Measurements from ENCODE around the gene HYAL3. TPM values are rescaled to one million over a fixed set of nuclear protein-coding genes. Genes with fewer than 3 reads are reported as not detected.

The HYAL3 gene
- total and polyA plus RNA-seq, 10 of the 15 experiments (the other 5 are each of a cell fraction or from before 2014, with no cell fraction given) = 0.37 to 4.2 (median 2.8) TPM

DNA sequence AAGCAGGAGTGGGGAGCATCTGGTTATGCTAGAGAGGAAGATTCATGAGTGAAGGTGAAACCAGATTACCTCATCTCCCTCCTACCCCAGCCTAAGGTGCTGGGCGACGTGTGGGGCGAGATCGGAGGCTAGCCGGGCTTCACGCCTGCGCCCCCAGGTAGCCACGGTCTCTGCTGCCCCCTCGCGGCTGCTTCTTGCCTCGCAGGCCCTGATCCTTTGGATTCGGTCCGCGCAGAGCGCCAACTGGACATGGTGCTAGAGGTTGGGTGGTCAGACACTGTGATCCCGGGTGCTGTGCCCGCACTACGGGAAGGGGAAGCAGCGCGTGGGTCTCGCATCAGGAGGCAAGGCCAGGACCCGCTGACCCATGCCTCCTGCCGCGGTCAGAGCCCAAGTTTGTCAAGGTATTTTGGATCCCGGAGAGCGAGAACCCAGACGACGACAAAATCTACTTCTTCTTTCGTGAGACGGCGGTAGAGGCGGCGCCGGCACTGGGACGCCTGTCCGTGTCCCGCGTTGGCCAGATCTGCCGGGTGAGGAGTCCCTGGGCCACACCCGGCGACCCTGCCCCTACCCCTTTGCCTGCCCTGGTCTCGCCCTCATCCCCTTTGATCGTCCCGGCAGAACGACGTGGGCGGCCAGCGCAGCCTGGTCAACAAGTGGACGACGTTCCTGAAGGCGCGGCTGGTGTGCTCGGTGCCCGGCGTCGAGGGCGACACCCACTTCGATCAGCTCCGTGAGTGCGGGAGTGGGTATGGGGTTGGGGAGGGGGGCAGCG, 26.1 kb downstream of the HYAL3 start (continued):
- TF ChIP-seq, protein P1, sequence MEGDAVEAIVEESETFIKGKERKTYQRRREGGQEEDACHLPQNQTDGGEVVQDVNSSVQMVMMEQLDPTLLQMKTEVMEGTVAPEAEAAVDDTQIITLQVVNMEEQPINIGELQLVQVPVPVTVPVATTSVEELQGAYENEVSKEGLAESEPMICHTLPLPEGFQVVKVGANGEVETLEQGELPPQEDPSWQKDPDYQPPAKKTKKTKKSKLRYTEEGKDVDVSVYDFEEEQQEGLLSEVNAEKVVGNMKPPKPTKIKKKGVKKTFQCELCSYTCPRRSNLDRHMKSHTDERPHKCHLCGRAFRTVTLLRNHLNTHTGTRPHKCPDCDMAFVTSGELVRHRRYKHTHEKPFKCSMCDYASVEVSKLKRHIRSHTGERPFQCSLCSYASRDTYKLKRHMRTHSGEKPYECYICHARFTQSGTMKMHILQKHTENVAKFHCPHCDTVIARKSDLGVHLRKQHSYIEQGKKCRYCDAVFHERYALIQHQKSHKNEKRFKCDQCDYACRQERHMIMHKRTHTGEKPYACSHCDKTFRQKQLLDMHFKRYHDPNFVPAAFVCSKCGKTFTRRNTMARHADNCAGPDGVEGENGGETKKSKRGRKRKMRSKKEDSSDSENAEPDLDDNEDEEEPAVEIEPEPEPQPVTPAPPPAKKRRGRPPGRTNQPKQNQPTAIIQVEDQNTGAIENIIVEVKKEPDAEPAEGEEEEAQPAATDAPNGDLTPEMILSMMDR (IDR thresholded peaks at IDR 0.05 in 2 of 3, conservative IDR thresholded peaks at IDR 0.05 in 1 of 3; ENCODE audit: control insufficient read depth in 2 of 3, extremely low read depth in 1 of 3, insufficient read depth in 1 of 3, low read depth in 3 of 3, low read length in 3 of 3) = peak; percentile 98 to 99 (median 98); a peak in 5 of 6 replicates
- TF ChIP-seq, protein P2, sequence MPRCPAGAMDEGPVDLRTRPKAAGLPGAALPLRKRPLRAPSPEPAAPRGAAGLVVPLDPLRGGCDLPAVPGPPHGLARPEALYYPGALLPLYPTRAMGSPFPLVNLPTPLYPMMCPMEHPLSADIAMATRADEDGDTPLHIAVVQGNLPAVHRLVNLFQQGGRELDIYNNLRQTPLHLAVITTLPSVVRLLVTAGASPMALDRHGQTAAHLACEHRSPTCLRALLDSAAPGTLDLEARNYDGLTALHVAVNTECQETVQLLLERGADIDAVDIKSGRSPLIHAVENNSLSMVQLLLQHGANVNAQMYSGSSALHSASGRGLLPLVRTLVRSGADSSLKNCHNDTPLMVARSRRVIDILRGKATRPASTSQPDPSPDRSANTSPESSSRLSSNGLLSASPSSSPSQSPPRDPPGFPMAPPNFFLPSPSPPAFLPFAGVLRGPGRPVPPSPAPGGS (IDR thresholded peaks at IDR 0.05; ENCODE audit: borderline replicate concordance, insufficient read depth, low read depth, low read length, poor library complexity, severe bottlenecking) = no peak
- TF ChIP-seq CBX5 (IDR thresholded peaks at IDR 0.05; ENCODE audit: low read depth) = no peak
- TF ChIP-seq, protein P3, sequence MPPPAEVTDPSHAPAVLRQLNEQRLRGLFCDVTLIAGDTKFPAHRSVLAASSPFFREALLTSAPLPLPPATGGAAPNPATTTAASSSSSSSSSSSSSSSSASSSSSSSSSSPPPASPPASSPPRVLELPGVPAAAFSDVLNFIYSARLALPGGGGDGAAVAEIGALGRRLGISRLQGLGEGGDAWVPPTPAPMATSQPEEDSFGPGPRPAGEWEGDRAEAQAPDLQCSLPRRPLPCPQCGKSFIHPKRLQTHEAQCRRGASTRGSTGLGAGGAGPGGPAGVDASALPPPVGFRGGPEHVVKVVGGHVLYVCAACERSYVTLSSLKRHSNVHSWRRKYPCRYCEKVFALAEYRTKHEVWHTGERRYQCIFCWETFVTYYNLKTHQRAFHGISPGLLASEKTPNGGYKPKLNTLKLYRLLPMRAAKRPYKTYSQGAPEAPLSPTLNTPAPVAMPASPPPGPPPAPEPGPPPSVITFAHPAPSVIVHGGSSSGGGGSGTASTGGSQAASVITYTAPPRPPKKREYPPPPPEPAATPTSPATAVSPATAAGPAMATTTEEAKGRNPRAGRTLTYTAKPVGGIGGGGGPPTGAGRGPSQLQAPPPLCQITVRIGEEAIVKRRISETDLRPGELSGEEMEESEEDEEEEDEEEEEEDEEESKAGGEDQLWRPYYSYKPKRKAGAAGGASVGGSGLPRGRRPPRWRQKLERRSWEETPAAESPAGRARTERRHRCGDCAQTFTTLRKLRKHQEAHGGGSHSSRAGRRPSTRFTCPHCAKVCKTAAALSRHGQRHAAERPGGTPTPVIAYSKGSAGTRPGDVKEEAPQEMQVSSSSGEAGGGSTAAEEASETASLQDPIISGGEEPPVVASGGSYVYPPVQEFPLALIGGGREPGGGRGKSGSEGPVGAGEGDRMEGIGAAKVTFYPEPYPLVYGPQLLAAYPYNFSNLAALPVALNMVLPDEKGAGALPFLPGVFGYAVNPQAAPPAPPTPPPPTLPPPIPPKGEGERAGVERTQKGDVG (CRISPR knock-in tag; IDR thresholded peaks at IDR 0.05) = no peak
- no peak for TF ChIP-seq SPI1 (IDR thresholded peaks at IDR 0.05; ENCODE audit: borderline replicate concordance, insufficient read depth, low read depth, low read length)
- TF ChIP-seq, protein P4, sequence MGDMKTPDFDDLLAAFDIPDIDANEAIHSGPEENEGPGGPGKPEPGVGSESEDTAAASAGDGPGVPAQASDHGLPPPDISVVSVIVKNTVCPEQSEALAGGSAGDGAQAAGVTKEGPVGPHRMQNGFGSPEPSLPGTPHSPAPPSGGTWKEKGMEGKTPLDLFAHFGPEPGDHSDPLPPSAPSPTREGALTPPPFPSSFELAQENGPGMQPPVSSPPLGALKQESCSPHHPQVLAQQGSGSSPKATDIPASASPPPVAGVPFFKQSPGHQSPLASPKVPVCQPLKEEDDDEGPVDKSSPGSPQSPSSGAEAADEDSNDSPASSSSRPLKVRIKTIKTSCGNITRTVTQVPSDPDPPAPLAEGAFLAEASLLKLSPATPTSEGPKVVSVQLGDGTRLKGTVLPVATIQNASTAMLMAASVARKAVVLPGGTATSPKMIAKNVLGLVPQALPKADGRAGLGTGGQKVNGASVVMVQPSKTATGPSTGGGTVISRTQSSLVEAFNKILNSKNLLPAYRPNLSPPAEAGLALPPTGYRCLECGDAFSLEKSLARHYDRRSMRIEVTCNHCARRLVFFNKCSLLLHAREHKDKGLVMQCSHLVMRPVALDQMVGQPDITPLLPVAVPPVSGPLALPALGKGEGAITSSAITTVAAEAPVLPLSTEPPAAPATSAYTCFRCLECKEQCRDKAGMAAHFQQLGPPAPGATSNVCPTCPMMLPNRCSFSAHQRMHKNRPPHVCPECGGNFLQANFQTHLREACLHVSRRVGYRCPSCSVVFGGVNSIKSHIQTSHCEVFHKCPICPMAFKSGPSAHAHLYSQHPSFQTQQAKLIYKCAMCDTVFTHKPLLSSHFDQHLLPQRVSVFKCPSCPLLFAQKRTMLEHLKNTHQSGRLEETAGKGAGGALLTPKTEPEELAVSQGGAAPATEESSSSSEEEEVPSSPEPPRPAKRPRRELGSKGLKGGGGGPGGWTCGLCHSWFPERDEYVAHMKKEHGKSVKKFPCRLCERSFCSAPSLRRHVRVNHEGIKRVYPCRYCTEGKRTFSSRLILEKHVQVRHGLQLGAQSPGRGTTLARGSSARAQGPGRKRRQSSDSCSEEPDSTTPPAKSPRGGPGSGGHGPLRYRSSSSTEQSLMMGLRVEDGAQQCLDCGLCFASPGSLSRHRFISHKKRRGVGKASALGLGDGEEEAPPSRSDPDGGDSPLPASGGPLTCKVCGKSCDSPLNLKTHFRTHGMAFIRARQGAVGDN (IDR thresholded peaks at IDR 0.05) = no peak
- TF ChIP-seq MEF2B (IDR thresholded peaks at IDR 0.05; ENCODE audit: partially characterized antibody, poor library complexity, severe bottlenecking) = no peak
- TF ChIP-seq NR2F1 (conservative IDR thresholded peaks at IDR 0.05) = 0 out of 2 replicates have a peak, but pooled peaks have one; percentile 21
- TF ChIP-seq SREBF1 (IDR thresholded peaks at IDR 0.05; ENCODE audit: low read length) = no peak
- TF ChIP-seq STAT1 (conservative IDR thresholded peaks at IDR 0.05) = peak; percentile 69; the same call in 1 of the 2 replicates
- no peak for TF ChIP-seq ASH2L (IDR thresholded peaks at IDR 0.05; ENCODE audit: borderline replicate concordance, low read depth)
- no peak for TF ChIP-seq CREB1 (IDR thresholded peaks at IDR 0.05; ENCODE audit: low read depth)
- TF ChIP-seq, protein P5, sequence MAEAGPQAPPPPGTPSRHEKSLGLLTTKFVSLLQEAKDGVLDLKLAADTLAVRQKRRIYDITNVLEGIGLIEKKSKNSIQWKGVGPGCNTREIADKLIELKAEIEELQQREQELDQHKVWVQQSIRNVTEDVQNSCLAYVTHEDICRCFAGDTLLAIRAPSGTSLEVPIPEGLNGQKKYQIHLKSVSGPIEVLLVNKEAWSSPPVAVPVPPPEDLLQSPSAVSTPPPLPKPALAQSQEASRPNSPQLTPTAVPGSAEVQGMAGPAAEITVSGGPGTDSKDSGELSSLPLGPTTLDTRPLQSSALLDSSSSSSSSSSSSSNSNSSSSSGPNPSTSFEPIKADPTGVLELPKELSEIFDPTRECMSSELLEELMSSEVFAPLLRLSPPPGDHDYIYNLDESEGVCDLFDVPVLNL (IDR thresholded peaks at IDR 0.05; ENCODE audit: low read depth, low read length) = no peak
- no peak for TF ChIP-seq MEF2A (IDR thresholded peaks at IDR 0.05; ENCODE audit: insufficient read depth, low read depth, low read length)
- TF ChIP-seq SIX5 (IDR thresholded peaks at IDR 0.05; ENCODE audit: low read depth, low read length, severe bottlenecking) = no peak

Data from GM12878 (cell line).